Stomach (tissue), 9 donors: ENCODE data around the gene FAM120A. TPM values are rescaled to one million over a fixed set of nuclear protein-coding genes. Genes with fewer than 3 reads are reported as not detected.

Source experiments
- DNase-seq, 2 donors: peaks; one replicate each; pipeline versions ENCODE4 v3.0.0 to v3.0.0-alpha.2; 2013 to 2019
- H3K27ac ChIP-seq, 5 donors: fragments of 200-600 bp in 4 of 5; sonication (generic) in 4 of 5; one replicate each; pipeline ENCODE4 v1.5.1; 2013 to 2019; ENCODE audit warnings: mild to moderate bottlenecking in 1 of 5, moderate library complexity in 1 of 5
- H3K27me3 ChIP-seq, 3 donors: fragments of 200-600 bp; sonication (generic); one replicate each; pipeline ENCODE4 v1.5.1; 2017 to 2019; ENCODE audit warnings: mixed run types in 1 of 3
- H3K36me3 ChIP-seq, 4 donors: fragments of 200-600 bp; sonication (generic); 1 replicate in 3 of 4; 2 replicates in 1 of 4; pipeline ENCODE4 v1.5.1; 2016 to 2019
- H3K4me1 ChIP-seq, 4 donors: fragments of 200-600 bp; sonication (generic); one replicate each; pipeline ENCODE4 v1.5.1; 2016 to 2019
- H3K4me3 ChIP-seq, 4 donors: fragments of 200-600 bp; sonication (generic) in 3 of 4; one replicate each; pipeline ENCODE4 v1.5.1; 2016 to 2019; ENCODE audit warnings: mild to moderate bottlenecking in 1 of 4
- H3K9me3 ChIP-seq, 4 donors: fragments of 200-600 bp; sonication (generic); one replicate each; pipeline ENCODE4 v1.5.1; 2016 to 2019
- EP300 ChIP-seq: sonication (generic); formaldehyde crosslinking; IDR thresholded peaks from one replicate; pipeline ENCODE4 v1.6.1; 2017; ENCODE audit warnings: antibody characterized with exemption
- POLR2A ChIP-seq, 4 donors: fragments of 450-650 bp; IDR thresholded peaks; one replicate each; pipeline ENCODE4 v1.6.1; 2016; ENCODE audit warnings: antibody characterized with exemption in 4 of 4, control low read depth in 2 of 4, mild to moderate bottlenecking in 1 of 4, moderate library complexity in 1 of 4
- POLR2AphosphoS5 ChIP-seq, 3 donors: sonication (generic); formaldehyde crosslinking; IDR thresholded peaks; one replicate each; pipeline ENCODE4 v1.6.1; 2016; ENCODE audit warnings: antibody characterized with exemption in 3 of 3
- WGBS, 5 donors: extraction: QIAGEN DNeasy Blood & Tissue Kit in 3 of 5; methylation state at CpG; one replicate each; pipeline versions ENCODE4 v1.1.5 to v1.1.7; 2013 to 2018; 5-methylcytosine and 5-hydroxymethylcytosine counted together
- intact Hi-C: fragments of 100-400 bp; cut with DNase I; formaldehyde crosslinking; loops from one replicate; pipeline ENCODE4 v1.15.1; 2023; ENCODE audit warnings: low total_unique reads
- polyA plus RNA-seq, 3 donors: library from polyadenylated mRNA; stranded (reverse); fragments of 200-250 nt; gene quantifications; one replicate each; pipeline ENCODE4 v1.2.3, GENCODE V29; 2013
- total RNA-seq, 5 donors: library from RNA; depleted of rRNA; stranded (reverse); fragments of >200 nt; gene quantifications; one replicate each; pipeline versions ENCODE4 v1.1.0 to v1.2.3, GENCODE V29; 2014 to 2016
- TF ChIP-seq, protein P1 (sequence below), 7 experiments: fragments of 450-650 bp in 4 of 7; fragments of 200-600 bp in 3 of 7; sonication (generic) in 3 of 7; IDR thresholded peaks; one replicate each; pipeline ENCODE4 v1.5.1; 2016 to 2019; ENCODE audit warnings: antibody characterized with exemption in 7 of 7, control low read depth in 2 of 7, mild to moderate bottlenecking in 1 of 7
- donor health status: healthy with polysubstance abuse.
- donor health status: Bipolar disorder and iron deficiency.
- donor health status: healthy.

The FAM120A gene
- total and polyA plus RNA-seq, 8 donors = 35.8 to 192 (median 92.1) TPM

DNA sequence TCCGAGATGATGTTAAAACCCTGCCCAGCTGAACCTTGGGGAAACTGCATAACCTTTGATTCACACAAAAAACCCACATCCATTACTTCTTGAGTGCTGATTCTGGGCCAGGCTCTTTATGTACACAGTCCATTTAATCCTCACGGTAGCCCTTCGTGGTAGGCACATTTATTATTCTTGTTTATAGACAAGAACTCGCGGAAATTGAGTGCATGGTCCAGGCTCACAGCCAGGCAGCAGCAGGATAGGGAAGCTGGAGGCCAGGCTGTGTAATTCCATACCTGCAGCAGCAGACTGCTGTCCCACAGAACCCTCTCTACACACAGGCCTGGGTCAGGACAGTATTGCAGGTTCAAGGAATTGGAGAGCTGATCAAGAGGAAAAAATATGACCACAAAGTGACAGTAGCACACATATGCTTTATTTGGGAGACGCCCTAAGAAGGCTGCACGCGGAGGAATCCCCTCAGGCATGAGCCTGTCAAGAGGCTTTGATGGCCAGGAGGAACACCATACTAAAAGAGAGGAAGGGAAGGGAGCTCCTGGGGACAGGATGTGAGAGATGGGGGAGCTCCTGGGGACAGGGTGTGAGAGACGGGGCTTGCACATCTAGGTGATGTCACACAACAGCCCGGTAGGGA lies 28.4 kb upstream of the FAM120A start:
- no peak overlapping the region for H3K27ac ChIP-seq
- WGBS, 5 donors = 43 to 57% (median 49%) methylated on average over 10 of the region's 10 CpGs
- intact Hi-C loops = no loop called here
- peaks cover 0 to 8% (median 0%) of the 10 kb centered on the region in 4 donors for H3K4me1 ChIP-seq
- no peak for TF ChIP-seq POLR2A (IDR thresholded peaks at IDR 0.05)
- no peak for TF ChIP-seq POLR2AphosphoS5 (IDR thresholded peaks at IDR 0.05)
- no peak overlapping the region for H3K4me3 ChIP-seq
- no peaks in the 10 kb centered on the region for H3K36me3 ChIP-seq
- H3K9me3 ChIP-seq = peaks cover 6 to 18% (median 11%) of the 10 kb centered on the region in 4 donors
- H3K27me3 ChIP-seq = no peaks in the 10 kb centered on the region
- DNase-seq = peak in 1 of 2 donors; percentile 63

- Histone ChIP-seq H3K27ac (no peak overlapping the region), H3K4me3 (no peak overlapping the region), H3K9me3 (no peaks in the 10 kb centered on the region), H3K4me1 (peaks cover 0 to 6% (median 0%) of the 10 kb centered on the region in 4 donors), H3K36me3 (no peaks in the 10 kb centered on the region), H3K27me3 (no peaks in the 10 kb centered on the region)
- TF ChIP-seq, protein P1, sequence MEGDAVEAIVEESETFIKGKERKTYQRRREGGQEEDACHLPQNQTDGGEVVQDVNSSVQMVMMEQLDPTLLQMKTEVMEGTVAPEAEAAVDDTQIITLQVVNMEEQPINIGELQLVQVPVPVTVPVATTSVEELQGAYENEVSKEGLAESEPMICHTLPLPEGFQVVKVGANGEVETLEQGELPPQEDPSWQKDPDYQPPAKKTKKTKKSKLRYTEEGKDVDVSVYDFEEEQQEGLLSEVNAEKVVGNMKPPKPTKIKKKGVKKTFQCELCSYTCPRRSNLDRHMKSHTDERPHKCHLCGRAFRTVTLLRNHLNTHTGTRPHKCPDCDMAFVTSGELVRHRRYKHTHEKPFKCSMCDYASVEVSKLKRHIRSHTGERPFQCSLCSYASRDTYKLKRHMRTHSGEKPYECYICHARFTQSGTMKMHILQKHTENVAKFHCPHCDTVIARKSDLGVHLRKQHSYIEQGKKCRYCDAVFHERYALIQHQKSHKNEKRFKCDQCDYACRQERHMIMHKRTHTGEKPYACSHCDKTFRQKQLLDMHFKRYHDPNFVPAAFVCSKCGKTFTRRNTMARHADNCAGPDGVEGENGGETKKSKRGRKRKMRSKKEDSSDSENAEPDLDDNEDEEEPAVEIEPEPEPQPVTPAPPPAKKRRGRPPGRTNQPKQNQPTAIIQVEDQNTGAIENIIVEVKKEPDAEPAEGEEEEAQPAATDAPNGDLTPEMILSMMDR (IDR thresholded peaks at IDR 0.05) = no peak
- TF ChIP-seq POLR2AphosphoS5 (IDR thresholded peaks at IDR 0.05) (no peak), EP300 (no peak), POLR2A (IDR thresholded peaks at IDR 0.05) (no peak)
- no peak for DNase-seq
- intact Hi-C loops = no loop called here
- 70 to 89% (median 81%) methylated on average over 5 of the region's 5 CpGs for WGBS, 5 donors
These were observed 23.7 kb upstream of the FAM120A start for GRCh38 chr9:93427655-93428379.

GRCh38 chr9:93431539-93432105 lies 19.9 kb upstream of the FAM120A start:
- Histone ChIP-seq H3K9me3 (no peaks in the 10 kb centered on the region), H3K4me1 (no peaks in the 10 kb centered on the region), H3K4me3 (no peak overlapping the region), H3K27me3 (no peaks in the 10 kb centered on the region), H3K27ac (no peak overlapping the region), H3K36me3 (no peaks in the 10 kb centered on the region)
- WGBS, 5 donors = 36 to 43% (median 40%) methylated on average over 5 of the region's 5 CpGs
- TF ChIP-seq, protein P1 (IDR thresholded peaks at IDR 0.05) = no peak
- TF ChIP-seq POLR2AphosphoS5 (IDR thresholded peaks at IDR 0.05) (no peak), POLR2A (IDR thresholded peaks at IDR 0.05) (no peak), EP300 (no peak)
- DNase-seq = peak in 1 of 2 donors; percentile 23
- intact Hi-C loops = no loop called here

GRCh38 chr9:93432964-93433363 lies 18.5 kb upstream of the FAM120A start:
- Histone ChIP-seq H3K36me3 (no peaks in the 10 kb centered on the region), H3K4me3 (no peak overlapping the region), H3K9me3 (no peaks in the 10 kb centered on the region), H3K27ac (no peak overlapping the region), H3K4me1 (no peaks in the 10 kb centered on the region), H3K27me3 (no peaks in the 10 kb centered on the region)
- intact Hi-C loops = no loop called here
- WGBS, 5 donors = 82 to 98% (median 94%) methylated on average over 1 of the region's 1 CpG
- DNase-seq = no peak
- TF ChIP-seq, protein P1 (IDR thresholded peaks at IDR 0.05) = no peak
- TF ChIP-seq POLR2A (IDR thresholded peaks at IDR 0.05) (no peak), POLR2AphosphoS5 (IDR thresholded peaks at IDR 0.05) (no peak), EP300 (no peak)
